Fibroblast of the conjunctiva (primary cell): ENCODE measurements around the gene RNF145.

Experiments
- DNase-seq: peaks from one replicate; pipeline ENCODE4 v3.0.0-alpha.2; 2010; ENCODE audit warnings: low read depth

Gene RNF145

GRCh38 chr5:159112436-159112835 lies 96.9 kb downstream of the RNF145 start:
- no peak for DNase-seq
